Neutrophil (primary cell): Measurements from ENCODE around the gene SPATA19.

Experiments
- H3K27ac ChIP-seq: fragments of 200-600 bp; sonication (generic); 2 replicates; pipeline ENCODE4 v1.5.1; 2016; ENCODE audit warnings: mild to moderate bottlenecking, moderate library complexity
- H3K27me3 ChIP-seq: fragments of 200-600 bp; sonication (generic); 2 replicates; pipeline ENCODE4 v1.6.0; 2016; ENCODE audit warnings: mild to moderate bottlenecking
- H3K36me3 ChIP-seq: fragments of 200-600 bp; sonication (generic); 2 replicates; pipeline ENCODE4 v1.5.1; 2017
- H3K4me1 ChIP-seq, 2 experiments: fragments of 200-600 bp in 1 of 2; sonication (generic) in 1 of 2; 1 replicate in 1 of 2; 2 replicates in 1 of 2; pipeline versions ENCODE4 v1.5.1 to v1.6.1; 2013 to 2016; ENCODE audit warnings: low read depth in 1 of 2, low read length in 1 of 2, mild to moderate bottlenecking in 1 of 2, moderate library complexity in 1 of 2; ENCODE audit not compliant: control insufficient read depth in 1 of 2, insufficient read depth in 1 of 2
- H3K4me3 ChIP-seq, 2 experiments: fragments of 200-600 bp in 1 of 2; sonication (generic) in 1 of 2; 1 replicate in 1 of 2; 2 replicates in 1 of 2; pipeline ENCODE4 v1.5.1; 2013 to 2016; ENCODE audit warnings: low read depth in 1 of 2, low read length in 1 of 2, mild to moderate bottlenecking in 1 of 2, moderate library complexity in 1 of 2
- H3K9me3 ChIP-seq: fragments of 200-600 bp; sonication (generic); 2 replicates; pipeline ENCODE4 v1.5.1; 2016
- CTCF ChIP-seq: fragments of 200-600 bp; sonication (generic); IDR thresholded peaks from 2 replicates; pipeline ENCODE4 v1.5.1; 2016; ENCODE audit warnings: antibody characterized with exemption

Gene SPATA19

GRCh38 chr11:133809569-133810491 is 35.5 kb downstream of the SPATA19 start:
- no peak for TF ChIP-seq CTCF
- Histone ChIP-seq H3K36me3 (no peaks in the 10 kb centered on the region), H3K9me3 (no peaks in the 10 kb centered on the region), H3K4me1 (no peaks in the 10 kb centered on the region), H3K27ac (no peak overlapping the region), H3K4me3 (no peak overlapping the region), H3K27me3 (no peaks in the 10 kb centered on the region)

- Histone ChIP-seq H3K4me1 (no peaks in the 10 kb centered on the region), H3K9me3 (no peaks in the 10 kb centered on the region), H3K27me3 (no peaks in the 10 kb centered on the region), H3K27ac (no peak overlapping the region), H3K4me3 (no peak overlapping the region), H3K36me3 (no peaks in the 10 kb centered on the region)
- no peak for TF ChIP-seq CTCF
Observed at GRCh38 chr11:133808393-133809140, 36.7 kb downstream of the SPATA19 start.

GRCh38 chr11:133803026-133803425 is 42.3 kb downstream of the SPATA19 start:
- H3K27ac ChIP-seq: no peak overlapping the region
- no peak for TF ChIP-seq CTCF
- H3K36me3 ChIP-seq: no peaks in the 10 kb centered on the region
- no peaks in the 10 kb centered on the region for H3K9me3 ChIP-seq
- no peak overlapping the region for H3K4me3 ChIP-seq
- no peaks in the 10 kb centered on the region for H3K4me1 ChIP-seq
- no peaks in the 10 kb centered on the region for H3K27me3 ChIP-seq

- no peak overlapping the region for H3K27ac ChIP-seq
- H3K9me3 ChIP-seq: no peaks in the 10 kb centered on the region
- no peaks in the 10 kb centered on the region for H3K4me1 ChIP-seq
- no peak overlapping the region for H3K4me3 ChIP-seq
- TF ChIP-seq CTCF: no peak
- no peaks in the 10 kb centered on the region for H3K27me3 ChIP-seq
- no peaks in the 10 kb centered on the region for H3K36me3 ChIP-seq
Observed at GRCh38 chr11:133801356-133801755, 44.0 kb downstream of the SPATA19 start.

- no peak overlapping the region for H3K4me3 ChIP-seq
- no peaks in the 10 kb centered on the region for H3K36me3 ChIP-seq
- H3K27me3 ChIP-seq: no peaks in the 10 kb centered on the region
- no peaks in the 10 kb centered on the region for H3K4me1 ChIP-seq
- no peaks in the 10 kb centered on the region for H3K9me3 ChIP-seq
- no peak for TF ChIP-seq CTCF
- H3K27ac ChIP-seq: no peak overlapping the region
Observed at GRCh38 chr11:133800666-133801065, 44.6 kb downstream of the SPATA19 start.
